ENCODE measurements around the gene TXNRD1. TPM values are rescaled to one million over a fixed set of nuclear protein-coding genes. Genes with fewer than 3 reads are reported as not detected.
"Not testable (repeated sequence)": the region's sequence is repeated elsewhere in the genome, so short reads cannot be mapped to it uniquely, and the experiment has no call there.

The TXNRD1 gene
- total RNA-seq, 1 experiment from 2014 or later, result 275 TPM

GRCh38 chr12:104237930-104238329 lies 22.4 kb downstream of the TXNRD1 start:
- DNase-seq (ENCODE audit: low read depth), result no peak

DNA sequence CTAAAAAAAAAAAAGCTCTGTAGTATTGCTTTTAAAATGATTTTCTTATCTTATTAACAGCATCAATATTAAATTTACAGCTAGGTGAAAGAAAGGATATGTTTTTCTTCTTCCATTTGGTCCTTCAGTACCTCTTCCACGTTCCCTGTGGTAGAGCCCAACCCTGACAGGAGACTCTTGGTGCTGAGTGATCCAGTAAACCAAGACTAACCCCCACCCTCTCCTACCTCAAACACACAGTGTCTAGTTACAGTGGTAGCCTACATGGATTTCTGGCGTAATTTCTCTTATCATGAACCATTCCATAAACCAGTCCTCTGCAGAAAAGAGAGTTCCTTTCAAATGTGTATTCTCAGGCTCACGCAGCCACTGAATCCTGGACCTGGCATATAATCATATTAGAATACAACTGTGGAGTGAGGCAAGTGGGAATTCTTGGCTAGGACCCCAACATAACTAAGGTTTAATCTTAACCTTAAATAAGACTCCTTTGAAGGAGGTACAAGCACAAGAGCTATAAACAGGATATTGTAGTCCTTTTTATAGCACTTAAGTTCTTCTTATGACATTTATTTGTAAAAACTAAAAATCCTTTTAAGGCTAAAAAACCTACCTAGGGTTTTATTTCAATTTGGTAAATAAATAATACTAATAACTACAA lies 27.1 kb downstream of the TXNRD1 start:
- no peak for DNase-seq (ENCODE audit: low read depth)

- no peak for DNase-seq (ENCODE audit: low read depth)
These were observed 28.0 kb downstream of the TXNRD1 start for GRCh38 chr12:104243551-104243950.

DNA sequence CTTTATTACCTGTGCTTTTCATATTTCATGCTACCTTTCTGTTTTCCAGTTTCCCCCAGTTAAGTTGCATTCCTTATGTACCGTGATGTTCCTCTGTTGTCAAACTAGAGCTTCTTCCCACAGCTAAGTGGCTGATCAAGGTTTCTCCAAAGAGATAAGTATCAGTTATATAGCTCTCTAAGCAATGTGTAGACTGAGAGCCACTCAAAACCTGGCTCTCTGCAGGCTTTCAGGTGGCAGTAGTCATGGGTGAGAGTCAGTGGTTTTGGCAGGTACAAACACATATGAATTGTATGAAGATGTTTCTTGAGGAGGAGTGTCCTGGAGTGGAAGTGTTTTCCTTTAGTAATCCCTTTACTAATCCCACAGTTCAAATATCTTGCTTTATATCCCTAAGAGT lies 28.4 kb downstream of the TXNRD1 start:
- DNase-seq (ENCODE audit: low read depth), result no peak

DNA sequence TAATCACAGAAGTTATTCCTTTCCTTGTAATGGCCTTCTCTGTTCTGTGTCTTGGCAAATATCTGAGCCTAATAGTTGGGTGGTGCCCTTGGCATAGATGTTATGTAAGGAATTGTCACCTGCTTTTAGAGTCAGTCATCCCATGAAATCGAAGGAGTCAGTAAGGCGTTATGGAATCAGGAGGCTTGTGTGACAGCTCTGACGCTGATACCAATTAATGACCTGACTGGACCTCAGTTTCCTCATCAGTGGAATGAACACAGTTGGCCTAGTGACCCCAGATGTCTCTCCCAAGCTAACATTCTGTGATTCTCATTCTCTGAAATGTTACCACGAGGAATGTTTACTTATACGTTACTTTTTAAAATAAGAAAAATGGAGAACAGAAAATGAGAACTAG lies 32.1 kb downstream of the TXNRD1 start:
- no peak for DNase-seq (ENCODE audit: low read depth)

GRCh38 chr12:104248444-104248843 lies 32.9 kb downstream of the TXNRD1 start:
- DNase-seq (ENCODE audit: low read depth), result no peak

DNA sequence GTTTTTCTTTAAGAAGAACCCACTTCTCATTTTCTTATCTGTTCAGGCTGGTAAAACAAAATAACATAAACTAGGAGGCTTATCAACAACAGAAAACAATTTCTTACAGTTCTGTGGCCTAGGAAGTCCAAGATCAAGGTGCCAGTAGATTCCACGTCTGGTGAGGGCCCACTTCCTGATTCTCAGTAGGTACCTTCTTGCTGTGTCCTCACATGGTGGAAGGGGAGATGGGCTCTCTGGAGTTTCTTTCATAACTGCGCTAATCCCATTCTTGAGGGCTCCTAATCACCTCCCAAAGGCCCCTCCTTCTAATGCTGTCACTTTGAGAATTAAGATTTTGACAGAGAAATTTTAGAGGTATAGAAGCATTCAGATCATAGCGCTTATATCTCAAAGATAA lies 33.4 kb downstream of the TXNRD1 start:
- DNase-seq (ENCODE audit: low read depth), result no peak

- no peak for DNase-seq (ENCODE audit: low read depth)
These were observed 34.3 kb downstream of the TXNRD1 start for GRCh38 chr12:104249898-104250297.

GRCh38 chr12:104250366-104251125 lies 35.0 kb downstream of the TXNRD1 start:
- no peak for DNase-seq (ENCODE audit: low read depth)

- no peak for DNase-seq (ENCODE audit: low read depth)
These were observed 42.4 kb downstream of the TXNRD1 start for GRCh38 chr12:104257913-104258472.

DNA sequence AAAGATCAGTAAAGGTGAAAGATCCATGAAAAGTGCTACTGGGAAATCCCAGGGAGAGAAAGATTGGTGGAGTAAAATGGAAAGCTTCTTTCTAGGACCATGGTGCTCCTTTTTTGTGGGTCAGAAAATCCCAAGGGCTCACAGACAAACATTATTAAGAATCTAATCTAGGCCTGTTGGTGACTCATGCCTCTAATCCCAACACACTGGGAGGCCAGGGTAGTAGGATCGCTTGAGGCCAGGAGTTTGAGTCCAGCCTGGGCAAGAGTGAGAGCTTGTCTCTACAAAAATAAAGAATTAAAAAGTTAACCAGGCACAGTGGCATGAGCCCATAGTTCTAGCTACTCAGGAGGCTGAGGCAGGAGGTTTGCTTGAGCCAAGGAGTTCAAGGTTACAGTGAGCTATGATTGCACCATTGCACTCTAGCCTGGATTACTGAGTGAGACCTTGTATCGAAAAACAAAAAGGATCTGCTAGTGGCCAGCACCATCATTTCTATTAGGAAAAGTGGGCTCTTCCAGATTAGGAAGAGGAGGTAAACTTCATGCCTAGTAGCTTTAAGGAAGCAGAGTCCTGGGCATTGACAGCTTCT lies 43.0 kb downstream of the TXNRD1 start:
- peak; percentile 28 for DNase-seq (ENCODE audit: low read depth)

DNA sequence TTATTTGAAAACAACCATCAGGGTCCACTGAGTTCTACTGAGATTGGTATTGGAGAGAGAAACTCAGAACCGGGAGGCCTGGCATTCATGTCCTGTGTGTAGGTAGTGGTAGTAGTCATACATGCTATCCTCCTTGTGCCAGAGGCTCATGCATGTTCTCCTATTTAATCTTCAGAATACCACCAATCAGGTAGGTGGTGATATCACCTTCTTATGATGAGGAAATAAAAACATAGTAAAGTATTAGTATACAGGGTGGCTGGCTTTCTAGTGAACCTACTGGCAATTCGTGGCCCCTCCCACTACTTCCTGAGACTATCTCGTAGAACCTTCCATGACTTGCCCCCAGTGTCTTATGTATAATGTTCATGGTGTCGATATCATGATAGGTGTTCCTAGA lies 47.4 kb downstream of the TXNRD1 start:
- no peak for DNase-seq (ENCODE audit: low read depth)

DNA sequence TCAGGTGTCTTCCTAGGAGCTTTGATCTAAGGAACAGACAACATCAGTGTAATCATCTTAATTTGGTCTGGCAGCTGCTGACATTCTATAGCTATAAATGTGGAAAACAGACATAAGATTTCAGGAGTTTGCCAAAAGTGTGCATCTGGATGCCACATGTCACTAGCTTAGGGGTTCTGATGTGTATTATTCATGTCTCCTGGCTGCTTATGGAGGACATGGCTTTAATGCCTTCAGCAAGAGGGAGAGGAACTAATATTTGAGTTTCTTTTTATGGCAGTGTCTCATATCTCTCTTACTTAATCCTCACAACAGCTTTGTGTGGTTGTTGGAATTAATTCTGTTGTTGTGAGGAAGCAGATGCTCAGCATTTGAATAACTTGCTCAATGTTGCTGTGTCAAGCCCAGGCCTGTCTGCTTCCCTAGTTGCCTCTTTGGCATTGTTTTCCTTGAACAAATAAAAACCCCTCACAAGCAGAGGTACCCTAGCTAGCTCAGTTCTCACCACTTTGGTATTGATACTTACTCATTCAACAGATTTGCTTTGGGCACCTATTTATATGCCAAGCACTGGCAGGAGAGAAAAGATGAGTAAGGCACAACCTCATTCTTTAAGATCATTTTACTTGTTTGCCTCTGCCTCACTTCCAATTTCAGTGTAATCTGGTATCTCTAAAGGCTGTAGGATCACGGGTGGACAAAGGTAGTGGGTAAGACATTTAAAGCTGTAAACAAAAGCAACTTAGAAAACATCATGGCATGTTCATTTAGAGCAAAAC lies 48.2 kb downstream of the TXNRD1 start:
- DNase-seq (ENCODE audit: low read depth), result no peak

- not testable (repeated sequence) for DNase-seq (ENCODE audit: low read depth)
These were observed 49.9 kb downstream of the TXNRD1 start for GRCh38 chr12:104265436-104265835.

DNA sequence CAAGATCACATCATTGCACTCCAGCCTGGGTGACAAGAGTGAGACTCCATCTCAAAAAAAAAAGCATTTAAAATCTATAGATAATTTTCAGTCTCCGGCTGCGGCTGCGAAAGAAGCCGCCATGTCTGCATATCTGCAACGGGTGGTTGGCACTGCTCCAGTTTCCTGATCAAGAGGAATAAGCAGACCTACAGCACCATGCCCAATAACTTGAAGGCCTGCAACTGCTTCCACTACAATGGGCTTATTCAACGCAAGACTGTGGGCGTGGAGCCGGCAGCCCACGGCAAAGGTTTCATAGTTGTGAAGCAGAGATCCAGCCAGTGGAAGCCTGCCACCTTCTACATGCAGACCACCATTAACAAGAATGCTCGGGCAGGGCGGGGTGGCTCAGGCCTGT lies 57.4 kb downstream of the TXNRD1 start:
- no peak for DNase-seq (ENCODE audit: low read depth)

DNA sequence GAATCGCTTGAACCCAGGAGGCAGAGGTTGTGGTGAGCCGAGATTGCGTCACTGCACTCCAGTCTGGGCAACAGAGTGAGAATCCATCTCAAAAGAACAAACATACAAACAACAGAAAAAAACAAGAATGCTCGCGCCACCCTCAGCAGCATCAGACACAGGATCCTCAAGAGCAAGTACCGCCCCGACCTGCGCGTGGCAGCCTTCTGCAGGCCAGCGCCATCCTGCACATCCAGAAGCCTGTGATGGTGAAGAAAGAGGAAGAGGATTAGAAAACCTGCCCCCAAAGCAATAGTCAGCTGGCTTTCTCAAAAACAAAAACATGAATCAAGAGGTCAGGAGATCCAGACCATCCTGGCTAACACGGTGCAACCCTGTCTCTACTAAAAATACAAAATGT lies 57.9 kb downstream of the TXNRD1 start:
- DNase-seq (ENCODE audit: low read depth), result no peak

DNA sequence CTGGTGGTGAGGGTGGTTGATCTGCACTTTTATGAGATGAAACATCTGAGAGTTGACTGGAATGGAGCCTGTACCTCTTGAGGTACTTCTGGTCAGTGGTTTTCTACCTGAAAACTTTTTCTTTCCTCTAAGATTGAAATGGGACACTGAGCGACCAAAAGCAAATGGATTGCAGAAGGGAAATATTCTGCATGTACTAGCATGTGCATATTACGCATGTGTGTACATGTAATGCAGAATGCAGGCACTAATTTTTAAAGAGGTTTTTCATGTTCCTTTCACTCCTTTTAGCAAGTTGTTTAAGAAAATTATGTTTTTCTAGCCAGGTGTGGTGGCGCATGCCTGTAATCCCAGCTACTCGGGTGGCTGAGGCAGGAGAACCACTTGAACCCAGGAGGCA lies 59.2 kb downstream of the TXNRD1 start:
- no peak for DNase-seq (ENCODE audit: low read depth)

DNA sequence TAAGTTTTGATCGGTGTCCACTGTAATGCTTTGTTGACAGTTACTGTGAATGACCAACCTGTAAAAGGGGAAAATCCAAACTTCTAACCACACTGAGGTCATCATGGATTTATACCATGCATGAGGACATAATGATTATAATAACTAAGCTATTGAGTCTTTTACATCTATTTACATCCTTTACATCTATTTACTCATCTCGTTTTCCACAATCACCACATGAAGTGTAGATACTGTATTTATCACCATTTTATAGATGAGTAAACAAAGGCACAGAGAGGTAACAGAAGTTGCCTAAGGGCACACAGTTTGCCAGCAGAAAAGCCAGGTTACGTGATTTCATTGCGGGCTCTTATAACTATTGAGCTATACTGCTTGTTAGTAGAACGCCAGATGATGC lies 60.1 kb downstream of the TXNRD1 start:
- DNase-seq (ENCODE audit: low read depth), result peak; percentile 35

DNA sequence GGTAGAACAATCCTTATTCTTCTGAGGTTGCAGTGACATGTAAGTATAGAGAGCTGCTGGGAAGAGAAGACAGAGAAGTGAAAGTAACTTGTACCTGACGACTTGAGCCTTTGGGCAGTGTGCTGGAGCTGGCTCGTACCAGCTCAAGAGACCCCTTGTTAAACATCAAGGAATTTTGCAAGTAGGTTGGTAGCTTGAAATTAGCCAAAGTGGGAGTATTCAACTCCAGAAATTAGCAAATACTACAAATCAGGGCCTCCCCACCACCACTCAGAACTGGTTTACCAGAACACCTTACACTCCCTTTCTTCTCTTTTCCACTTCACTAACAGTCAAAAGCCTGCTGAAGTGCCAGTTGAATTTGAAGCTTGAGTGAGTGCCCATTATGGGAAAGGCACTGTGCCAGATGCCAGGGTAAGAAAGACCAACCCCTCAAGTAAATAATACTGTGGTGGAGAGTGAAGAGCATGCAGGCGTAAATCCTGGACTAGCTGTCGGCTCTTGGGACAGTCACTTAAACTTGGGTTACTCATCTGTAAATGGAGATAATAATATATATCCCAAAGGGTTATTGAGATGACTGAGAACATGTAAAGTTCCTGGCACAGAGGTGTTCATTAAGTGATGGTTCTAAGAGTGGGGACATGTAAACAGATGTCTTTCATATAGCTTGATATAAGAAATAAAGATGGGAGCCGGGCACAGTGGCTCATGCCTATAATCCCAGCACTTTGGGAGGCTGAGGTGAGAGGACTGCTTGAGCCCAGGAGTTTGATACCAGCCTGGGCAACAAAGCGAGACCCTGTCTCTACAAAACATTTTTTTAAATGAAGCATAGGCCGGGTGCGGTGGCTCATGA lies 60.9 kb downstream of the TXNRD1 start:
- peak; percentile 67 for DNase-seq (ENCODE audit: low read depth)

GRCh38 chr12:104279164-104279563 lies 63.6 kb downstream of the TXNRD1 start:
- DNase-seq (ENCODE audit: low read depth), result no peak

- DNase-seq (ENCODE audit: low read depth), result no peak
These were observed 64.5 kb downstream of the TXNRD1 start for GRCh38 chr12:104280111-104280510.
